ENCODE measurements around the gene ARHGEF1.
A peak's percentile ranks its signal among the peaks of the same experiment; 100 is the strongest.

Gene ARHGEF1

DNA sequence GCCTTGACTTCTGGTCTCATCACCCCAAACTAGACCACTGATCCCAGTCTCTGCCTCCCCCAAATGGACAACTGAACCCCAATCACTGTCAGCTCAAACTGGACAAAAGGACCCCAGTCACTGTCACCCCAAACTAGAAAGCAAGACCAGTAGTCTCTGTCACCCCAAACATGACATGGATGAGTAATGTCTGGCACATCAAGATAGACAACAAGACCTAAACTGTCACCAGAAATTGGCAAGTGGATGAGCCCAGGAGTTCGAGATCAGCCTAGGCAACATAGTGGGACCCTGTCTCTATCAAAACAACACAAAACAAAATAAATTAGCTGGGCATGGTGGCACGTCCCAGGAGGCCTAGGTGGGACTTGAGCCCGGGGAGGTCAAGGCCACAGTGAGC is 64.1 kb downstream of the ARHGEF1 start:
- DNase-seq = no peak

- peak in 53 of 56 donors; percentile 4 to 81 (median 44) for DNase-seq
Observed at GRCh38 chr19:41951686-41952172, 68.7 kb downstream of the ARHGEF1 start.

DNA sequence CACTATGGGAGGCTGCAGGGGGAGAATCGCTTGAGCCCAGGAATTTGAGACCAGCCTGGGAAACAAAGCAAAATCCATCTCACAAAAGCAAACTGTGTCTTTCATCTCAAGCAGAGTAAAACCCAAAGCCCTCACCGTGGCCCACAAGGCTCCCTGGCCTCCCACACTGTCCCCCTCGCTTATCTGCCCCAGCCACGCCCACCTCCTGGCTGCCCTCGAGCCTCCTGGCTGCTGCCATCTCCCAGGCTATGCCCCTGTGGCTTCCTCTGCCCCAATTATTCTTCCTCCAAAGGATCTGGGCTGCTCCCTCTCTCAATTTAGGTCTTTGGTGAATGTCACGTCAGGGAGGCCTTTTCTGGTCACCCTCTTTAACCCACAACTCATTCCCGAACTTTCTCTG is 72.5 kb downstream of the ARHGEF1 start:
- DNase-seq = no peak

- no peak for DNase-seq
Observed at GRCh38 chr19:41956621-41957020, 73.6 kb downstream of the ARHGEF1 start.
